Measurements from ENCODE around the gene RECQL. TPM values are rescaled to one million over a fixed set of nuclear protein-coding genes. Genes with fewer than 3 reads are reported as not detected.

RECQL gene
- total and polyA plus RNA-seq, 9 of the 15 experiments (the other 6 are each of a cell fraction or from before 2014, with no cell fraction given): 22.2 to 44.7 (median 28.5) TPM

- ChIA-PET CTCF (ENCODE audit: low intra/inter-chr PET ratio) (no interaction called here), POLR2A (no interaction called here)
- intact Hi-C loops (cut with micrococcal nuclease) (no loop called here), in situ Hi-C loops (cut with MboI) (no loop called here)
- H3K4me1 ChIP-seq (replicated peaks in 1 of 2; ENCODE audit: control insufficient read depth in 2 of 2, insufficient read depth in 2 of 2, low read length in 2 of 2): no peaks in the 10 kb centered on the region
- no TSS peak for BruUV-seq (replicated peaks)
- TF ChIP-seq TCFL5 (CRISPR knock-in tag; conservative IDR thresholded peaks at IDR 0.05): no peak
- no peak for TF ChIP-seq E2F3 (CRISPR knock-in tag; IDR thresholded peaks at IDR 0.05)
- no peak for TF ChIP-seq MCM2 (IDR thresholded peaks at IDR 0.05; ENCODE audit: low read depth)
- no peak for TF ChIP-seq ZNF12 (CRISPR knock-in tag; IDR thresholded peaks at IDR 0.05)
- no peak for TF ChIP-seq RBM34 (IDR thresholded peaks at IDR 0.05; ENCODE audit: borderline replicate concordance, insufficient read depth, low read length)
- no peak for TF ChIP-seq HNRNPLL (IDR thresholded peaks at IDR 0.05; ENCODE audit: low read depth, low read length, poor library complexity, severe bottlenecking)
- TF ChIP-seq SFPQ (IDR thresholded peaks at IDR 0.05; ENCODE audit: low read depth, low read length): no peak
- TF ChIP-seq ZNF583 (CRISPR knock-in tag; IDR thresholded peaks at IDR 0.05): no peak
- peaks cover 0 to 4% of the 10 kb centered on the region in 2 experiments; a peak in 2 of 5 replicates for H3K27me3 ChIP-seq (ENCODE audit: control insufficient read depth in 2 of 2, insufficient read depth in 2 of 2, low read length in 2 of 2)
- no peak overlapping the region for H3K9ac ChIP-seq (ENCODE audit: insufficient read depth in 1 of 2, low read depth in 2 of 2, low read length in 2 of 2)
- no peaks in the 10 kb centered on the region for H3K9me1 ChIP-seq (ENCODE audit: control insufficient read depth, insufficient read depth, low read length)
- no peaks in the 10 kb centered on the region for H3K9me3 ChIP-seq (replicated peaks; ENCODE audit: control insufficient read depth, insufficient read depth, low read depth, low read length)
- H2AFZ ChIP-seq (ENCODE audit: low read depth, low read length): no peak overlapping the region
- H3K27ac ChIP-seq (ENCODE audit: extremely low read depth, low read depth, low read length): no peak overlapping the region
- FAIRE-seq: no peak
- no peak for ATAC-seq
- no peak overlapping the region for H3K4me2 ChIP-seq (ENCODE audit: insufficient read depth, low read length)
- DNase-seq (ENCODE audit: extremely low read depth in 1 of 4, low spot score in 3 of 4): no peak
- H3K4me3 ChIP-seq: no peak overlapping the region
- H4K20me1 ChIP-seq (replicated peaks; ENCODE audit: control insufficient read depth, insufficient read depth, low read length): no peaks in the 10 kb centered on the region
- H3K79me2 ChIP-seq (ENCODE audit: control insufficient read depth, insufficient read depth, low read length): no peaks in the 10 kb centered on the region
- H3K36me3 ChIP-seq (ENCODE audit: control insufficient read depth, insufficient read depth, low read length): no peaks in the 10 kb centered on the region
Measured at GRCh38 chr12:21539797-21540196, 38.4 kb upstream of the RECQL start.
